ENCODE results near the gene NPFFR2. TPM values are rescaled to one million over a fixed set of nuclear protein-coding genes. Genes with fewer than 3 reads are reported as not detected.

Gene NPFFR2
- total and polyA plus RNA-seq, 8 donors, result 0.29 to 0.55 TPM; not detected in 6

GRCh38 chr4:72171761-72172160 is 140.0 kb downstream of the NPFFR2 start:
- Histone ChIP-seq H3K36me3 (no peaks in the 10 kb centered on the region), H3K4me1 (no peaks in the 10 kb centered on the region), H3K27ac (no peak overlapping the region), H3K27me3 (no peaks in the 10 kb centered on the region), H3K4me3 (no peak overlapping the region), H3K9me3 (peaks cover 0 to 12% (median 0%) of the 10 kb centered on the region in 4 donors)
- 28 to 41% (median 34%) methylated on average over 1 of the region's 1 CpG for WGBS, 5 donors
- no peak for TF ChIP-seq POLR2A (IDR thresholded peaks at IDR 0.05)
- TF ChIP-seq EP300 (IDR thresholded peaks at IDR 0.05), result no peak
- TF ChIP-seq CTCF (IDR thresholded peaks at IDR 0.05), result no peak
- no peak for TF ChIP-seq POLR2AphosphoS5 (IDR thresholded peaks at IDR 0.05)
- intact Hi-C loops (cut with DNase I; ENCODE audit: low total_unique reads), result no loop called here
- no peak for DNase-seq

GRCh38 chr4:72179342-72179741 is 147.5 kb downstream of the NPFFR2 start:
- Histone ChIP-seq H3K4me3 (no peak overlapping the region), H3K4me1 (no peaks in the 10 kb centered on the region), H3K9me3 (peaks cover 0 to 8% (median 0%) of the 10 kb centered on the region in 4 donors), H3K27me3 (no peaks in the 10 kb centered on the region), H3K27ac (no peak overlapping the region), H3K36me3 (no peaks in the 10 kb centered on the region)
- 87 to 98% (median 90%) methylated on average over 1 of the region's 1 CpG for WGBS, 5 donors
- TF ChIP-seq POLR2AphosphoS5 (IDR thresholded peaks at IDR 0.05) (no peak), POLR2A (IDR thresholded peaks at IDR 0.05) (no peak), EP300 (IDR thresholded peaks at IDR 0.05) (no peak), CTCF (IDR thresholded peaks at IDR 0.05) (no peak)
- no peak for DNase-seq
- intact Hi-C loops (cut with DNase I; ENCODE audit: low total_unique reads), result no loop called here

- Histone ChIP-seq H3K4me1 (no peaks in the 10 kb centered on the region), H3K27ac (no peak overlapping the region), H3K9me3 (no peaks in the 10 kb centered on the region), H3K4me3 (no peak overlapping the region), H3K36me3 (no peaks in the 10 kb centered on the region), H3K27me3 (no peaks in the 10 kb centered on the region)
- TF ChIP-seq POLR2A (IDR thresholded peaks at IDR 0.05), result no peak
- no peak for DNase-seq
- WGBS, 5 donors, result 84 to 98% (median 91%) methylated on average over 1 of the region's 1 CpG
- intact Hi-C loops (cut with DNase I; ENCODE audit: low total_unique reads), result no loop called here
Measured at GRCh38 chr4:72186714-72187113, 154.9 kb downstream of the NPFFR2 start.

- H3K4me3 ChIP-seq, result no peak overlapping the region
- WGBS, 5 donors, result 60 to 79% (median 76%) methylated on average over 8 of the region's 8 CpGs
Measured at GRCh38 chr4:72194046-72194445, 162.2 kb downstream of the NPFFR2 start.

More at GRCh38 chr4:72194046-72194445, 162.2 kb downstream of the NPFFR2 start:
- no peaks in the 10 kb centered on the region for H3K4me1 ChIP-seq
- no peaks in the 10 kb centered on the region for H3K36me3 ChIP-seq
- intact Hi-C loops (cut with DNase I; ENCODE audit: low total_unique reads), result no loop called here
- no peak overlapping the region for H3K27ac ChIP-seq
- H3K9me3 ChIP-seq, result no peaks in the 10 kb centered on the region
- TF ChIP-seq CTCF (IDR thresholded peaks at IDR 0.05), result no peak
- TF ChIP-seq POLR2A (IDR thresholded peaks at IDR 0.05), result no peak
- no peak for TF ChIP-seq POLR2AphosphoS5 (IDR thresholded peaks at IDR 0.05)
- TF ChIP-seq EP300 (IDR thresholded peaks at IDR 0.05), result no peak
- no peaks in the 10 kb centered on the region for H3K27me3 ChIP-seq
- DNase-seq, result no peak

Data from stomach (tissue), 9 donors.